ENCODE data around the gene SLC7A9. TPM values are rescaled to one million over a fixed set of nuclear protein-coding genes. Genes with fewer than 3 reads are reported as not detected.

Gene SLC7A9
- total RNA-seq, 1 experiment from 2014 or later: 0.11 TPM

GRCh38 chr19:32863301-32863700 is 6.3 kb downstream of the SLC7A9 start:
- ChIA-PET POLR2A (no interaction called here), CTCF (no interaction called here)
- Mint-ChIP-seq H3K27ac (no peak overlapping the region), H3K9me3 (no peaks in the 10 kb centered on the region), H3K4me1 (no peaks in the 10 kb centered on the region), H3K27me3 (ENCODE audit: low read depth) (no peaks in the 10 kb centered on the region), H3K4me3 (no peak overlapping the region), H3K36me3 (no peaks in the 10 kb centered on the region)
- ATAC-seq: no peak
- TF ChIP-seq GRHL2 (CRISPR knock-in tag; IDR thresholded peaks at IDR 0.05; ENCODE audit: insufficient replicate concordance, severe bottlenecking) (no peak), FOXJ3 (CRISPR knock-in tag; IDR thresholded peaks at IDR 0.05; ENCODE audit: borderline replicate concordance) (no peak), ATF2 (CRISPR knock-in tag; IDR thresholded peaks at IDR 0.05; ENCODE audit: borderline replicate concordance, low read depth) (no peak), ZSCAN18 (CRISPR knock-in tag; IDR thresholded peaks at IDR 0.05) (no peak), MAX (CRISPR knock-in tag; IDR thresholded peaks at IDR 0.05) (no peak), KAT7 (CRISPR knock-in tag; IDR thresholded peaks at IDR 0.05; ENCODE audit: borderline replicate concordance) (no peak), MLX (CRISPR knock-in tag; IDR thresholded peaks at IDR 0.05) (no peak), EMX1 (CRISPR knock-in tag; IDR thresholded peaks at IDR 0.05) (no peak), ARID4B (CRISPR knock-in tag; IDR thresholded peaks at IDR 0.05; ENCODE audit: borderline replicate concordance) (no peak), RELA (CRISPR knock-in tag; IDR thresholded peaks at IDR 0.05; ENCODE audit: borderline replicate concordance) (no peak), GABPB1 (CRISPR knock-in tag; IDR thresholded peaks at IDR 0.05) (no peak), CTCF (IDR thresholded peaks at IDR 0.05) (no peak), TEAD1 (CRISPR knock-in tag; IDR thresholded peaks at IDR 0.05) (no peak), PRRX2 (CRISPR knock-in tag; IDR thresholded peaks at IDR 0.05) (no peak), ETV6 (CRISPR knock-in tag; IDR thresholded peaks at IDR 0.05) (no peak), HMGA2 (CRISPR knock-in tag; IDR thresholded peaks at IDR 0.05) (no peak), OVOL2 (CRISPR knock-in tag; IDR thresholded peaks at IDR 0.05; ENCODE audit: borderline replicate concordance) (no peak)
- no peak for DNase-seq (ENCODE audit: low spot score)

Data from WTC11 (cell line).